HEK293 (cell line): ENCODE data around the gene NXPH1.

Source experiments
- CTCF ChIA-PET: fragments of 350-600 bp; formaldehyde crosslinking; extraction: SDS; loops from one replicate; lab custom pipeline; 2021; ENCODE audit warnings: antibody characterized with exemption; lab: Yijun Ruan, JAX
- POLR2A ChIA-PET: fragments of 300-600 bp; formaldehyde crosslinking; extraction: SDS; loops from one replicate; lab custom pipeline; 2020; ENCODE audit warnings: antibody characterized with exemption, inconsistent platforms; lab: Yijun Ruan, JAX
- H3K27ac ChIP-seq: fragments of 200-500 bp; sonication (Bioruptor generic); 2 replicates; pipeline ENCODE4 v1.5.1; 2014; ENCODE audit warnings: low read depth, low read length, control low read depth, inconsistent platforms; ENCODE audit errors: extremely low read depth
- H3K36me3 ChIP-seq, 2 experiments: fragments of 200-500 bp in 1 of 2; sonication (Bioruptor generic) in 1 of 2; 1 replicate in 1 of 2; 2 replicates in 1 of 2; pipeline ENCODE4 v1.5.1; 2014 to 2017; ENCODE audit warnings: inconsistent platforms in 2 of 2, low read length in 2 of 2; ENCODE audit not compliant: control insufficient read depth in 2 of 2, insufficient read depth in 1 of 2
- H3K4me1 ChIP-seq: fragments of 200-500 bp; sonication (Bioruptor generic); 2 replicates; pipeline ENCODE4 v1.5.1; 2014; ENCODE audit warnings: mild to moderate bottlenecking, low read length, inconsistent platforms; ENCODE audit not compliant: control insufficient read depth, insufficient read depth
- H3K4me3 ChIP-seq: 2 replicates; pipeline ENCODE4 v1.5.1; 2011; ENCODE audit warnings: low read depth, mild to moderate bottlenecking, control low read depth, low read length, moderate library complexity
- H3K9me3 ChIP-seq: fragments of 200-500 bp; sonication (Bioruptor generic); 2 replicates; pipeline ENCODE4 v1.5.1; 2014; ENCODE audit warnings: low read depth, low read length, inconsistent platforms; ENCODE audit not compliant: control insufficient read depth, insufficient read depth
- BCL11B ChIP-seq: fragments of 450-650 bp; formaldehyde crosslinking; IDR thresholded peaks from 2 replicates; pipeline ENCODE4 v1.5.1; 2016; ENCODE audit warnings: low read depth, missing biosample characterization, missing genetic modification characterization
- PRDM6 ChIP-seq: fragments of 450-650 bp; formaldehyde crosslinking; IDR thresholded peaks from 2 replicates; pipeline ENCODE4 v1.5.1; 2017; ENCODE audit warnings: missing biosample characterization, missing genetic modification characterization
- RBAK ChIP-seq: fragments of 450-650 bp; formaldehyde crosslinking; IDR thresholded peaks from 2 replicates; pipeline ENCODE4 v1.5.1; 2016; ENCODE audit warnings: missing biosample characterization, missing genetic modification characterization
- REST ChIP-seq: fragments of 450-650 bp; formaldehyde crosslinking; IDR thresholded peaks from 2 replicates; pipeline ENCODE4 v1.5.1; 2016; ENCODE audit warnings: missing biosample characterization, missing genetic modification characterization
- ZNF391 ChIP-seq: fragments of 450-650 bp; formaldehyde crosslinking; IDR thresholded peaks from 2 replicates; pipeline ENCODE4 v1.5.1; 2016; ENCODE audit warnings: low read depth, missing biosample characterization, missing genetic modification characterization, borderline replicate concordance
- ZNF394 ChIP-seq: fragments of 450-650 bp; formaldehyde crosslinking; IDR thresholded peaks from 2 replicates; pipeline ENCODE4 v1.5.1; 2016; ENCODE audit warnings: missing biosample characterization, missing genetic modification characterization, mild to moderate bottlenecking, moderate library complexity, borderline replicate concordance
- ZNF530 ChIP-seq: fragments of 450-650 bp; formaldehyde crosslinking; IDR thresholded peaks from 2 replicates; pipeline ENCODE4 v1.5.1; 2016; ENCODE audit warnings: low read depth, missing biosample characterization, missing genetic modification characterization
- ZNF555 ChIP-seq: fragments of 450-650 bp; formaldehyde crosslinking; conservative IDR thresholded peaks from 2 replicates; pipeline ENCODE4 v1.5.1; 2017; ENCODE audit warnings: missing biosample characterization, mild to moderate bottlenecking, missing genetic modification characterization, inconsistent platforms
- ZNF600 ChIP-seq: fragments of 450-650 bp; formaldehyde crosslinking; IDR thresholded peaks from 2 replicates; pipeline ENCODE4 v1.5.1; 2016; ENCODE audit warnings: missing biosample characterization, missing genetic modification characterization
- ZNF654 ChIP-seq: fragments of 450-650 bp; formaldehyde crosslinking; IDR thresholded peaks from 2 replicates; pipeline ENCODE4 v1.5.1; 2016; ENCODE audit warnings: low read depth, missing biosample characterization, missing genetic modification characterization
- ZNF660 ChIP-seq: fragments of 450-650 bp; IDR thresholded peaks from 2 replicates; pipeline ENCODE4 v1.5.1; 2018; ENCODE audit warnings: missing biosample characterization, mild to moderate bottlenecking, missing genetic modification characterization
- ZNF664 ChIP-seq: fragments of 450-650 bp; formaldehyde crosslinking; IDR thresholded peaks from 2 replicates; pipeline ENCODE4 v1.5.1; 2016; ENCODE audit warnings: missing biosample characterization, missing genetic modification characterization

NXPH1 gene

GRCh38 chr7:8408871-8409270, 24.5 kb upstream of the NXPH1 start (continued):
- TF ChIP-seq REST (tag by site-specific recombination): no peak

- no peak for TF ChIP-seq RBAK
- ChIA-PET POLR2A (no interaction called here), CTCF (no interaction called here)
- H3K4me1 ChIP-seq: no peaks in the 10 kb centered on the region
- H3K9me3 ChIP-seq: no peaks in the 10 kb centered on the region
- H3K36me3 ChIP-seq: no peaks in the 10 kb centered on the region
- H3K27ac ChIP-seq: no peak overlapping the region
- no peak overlapping the region for H3K4me3 ChIP-seq
Measured at GRCh38 chr7:8411103-8411502, 22.3 kb upstream of the NXPH1 start.

GRCh38 chr7:8413600-8413999, 19.8 kb upstream of the NXPH1 start:
- no peak overlapping the region for H3K27ac ChIP-seq
- TF ChIP-seq BCL11B (tag by site-specific recombination) (no peak), ZNF600 (tag by site-specific recombination) (no peak), ZNF530 (tag by site-specific recombination) (no peak), ZNF555 (tag by site-specific recombination) (no peak)
- CTCF ChIA-PET: interaction anchor here (0.5 kb wide), 1 partner anchor 223 kb away, joined by 3 read pairs; no protein-coding TSS in a partner anchor
- no peaks in the 10 kb centered on the region for H3K9me3 ChIP-seq
- no peaks in the 10 kb centered on the region for H3K36me3 ChIP-seq
- no peaks in the 10 kb centered on the region for H3K4me1 ChIP-seq
- H3K4me3 ChIP-seq: no peak overlapping the region
- POLR2A ChIA-PET: no interaction called here

GRCh38 chr7:8418629-8419245, 14.7 kb upstream of the NXPH1 start:
- TF ChIP-seq BCL11B (tag by site-specific recombination): no peak
- peak; percentile 72 for TF ChIP-seq ZNF654 (tag by site-specific recombination)
- CTCF ChIA-PET: interaction anchor here (0.6 to 1.6 kb wide), 17 partner anchors 8 to 1994 kb away, joined by 3 to 7 read pairs (median 3); no protein-coding TSS in a partner anchor
- H3K27ac ChIP-seq: no peak overlapping the region
- H3K4me3 ChIP-seq: no peak overlapping the region
- no peaks in the 10 kb centered on the region for H3K4me1 ChIP-seq
- H3K36me3 ChIP-seq: no peaks in the 10 kb centered on the region
- H3K9me3 ChIP-seq: no peaks in the 10 kb centered on the region
- POLR2A ChIA-PET: no interaction called here

GRCh38 chr7:8422177-8422576, 11.2 kb upstream of the NXPH1 start:
- H3K36me3 ChIP-seq: no peaks in the 10 kb centered on the region
- no peaks in the 10 kb centered on the region for H3K9me3 ChIP-seq
- no peaks in the 10 kb centered on the region for H3K4me1 ChIP-seq
- no peak overlapping the region for H3K27ac ChIP-seq
- CTCF ChIA-PET: no interaction called here
- TF ChIP-seq ZNF660 (tag by site-specific recombination) (no peak), ZNF394 (tag by site-specific recombination) (no peak), ZNF391 (tag by site-specific recombination) (no peak), ZNF664 (tag by site-specific recombination) (no peak), PRDM6 (tag by site-specific recombination) (no peak)
- TF ChIP-seq, all 188 proteins: peak for 0
- no peak overlapping the region for H3K4me3 ChIP-seq
- POLR2A ChIA-PET: no interaction called here
